ENCODE measurements around the gene ENTPD8. TPM values are rescaled to one million over a fixed set of nuclear protein-coding genes. Genes with fewer than 3 reads are reported as not detected.
A peak's percentile ranks its signal among the peaks of the same experiment; 100 is the strongest.

Gene ENTPD8
- total RNA-seq, 4 donors from 2014 or later, result not detected

DNA sequence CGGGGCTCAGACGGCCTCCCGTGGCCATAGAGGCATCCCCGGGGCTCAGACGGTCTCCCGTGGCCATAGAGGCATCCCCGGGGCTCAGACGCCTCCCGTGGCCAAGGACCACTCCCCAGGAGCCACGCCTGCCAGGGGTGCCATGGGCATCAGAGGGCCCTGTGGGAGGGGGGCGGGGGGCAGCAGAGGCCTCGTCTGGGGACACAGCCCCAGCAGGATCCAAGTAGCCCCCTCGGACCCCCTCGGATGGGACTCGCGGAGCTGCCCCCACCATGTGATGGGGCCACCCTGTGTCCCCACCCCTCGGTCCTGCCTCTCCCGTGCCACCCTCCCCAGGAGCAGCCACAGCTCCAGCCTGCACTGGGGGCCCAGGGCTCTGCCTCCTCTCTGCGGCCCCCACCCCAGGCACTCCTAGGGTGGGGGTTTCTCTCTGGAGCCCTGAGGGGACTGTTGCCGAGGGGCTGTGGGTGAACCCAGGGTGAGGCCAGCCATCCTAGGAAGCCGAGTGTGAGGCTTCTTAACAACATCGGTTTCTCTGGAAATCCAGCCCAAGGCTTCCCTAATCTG, 2.5 kb downstream of the ENTPD8 start:
- no peak for DNase-seq (ENCODE audit: low spot score in 2 of 2)
- TF ChIP-seq POLR2A (IDR thresholded peaks at IDR 0.05) (no peak), CTCF (IDR thresholded peaks at IDR 0.05) (no peak)
- WGBS, 2 donors, result 60 to 63% methylated on average over 3 to 17 of the region's 22 CpGs
- intact Hi-C loops (cut with DNase I; ENCODE audit: low total_unique reads), result no loop called here
- no peak overlapping the region for H3K4me3 ChIP-seq (ENCODE audit: low read depth, poor library complexity, severe bottlenecking)

DNA sequence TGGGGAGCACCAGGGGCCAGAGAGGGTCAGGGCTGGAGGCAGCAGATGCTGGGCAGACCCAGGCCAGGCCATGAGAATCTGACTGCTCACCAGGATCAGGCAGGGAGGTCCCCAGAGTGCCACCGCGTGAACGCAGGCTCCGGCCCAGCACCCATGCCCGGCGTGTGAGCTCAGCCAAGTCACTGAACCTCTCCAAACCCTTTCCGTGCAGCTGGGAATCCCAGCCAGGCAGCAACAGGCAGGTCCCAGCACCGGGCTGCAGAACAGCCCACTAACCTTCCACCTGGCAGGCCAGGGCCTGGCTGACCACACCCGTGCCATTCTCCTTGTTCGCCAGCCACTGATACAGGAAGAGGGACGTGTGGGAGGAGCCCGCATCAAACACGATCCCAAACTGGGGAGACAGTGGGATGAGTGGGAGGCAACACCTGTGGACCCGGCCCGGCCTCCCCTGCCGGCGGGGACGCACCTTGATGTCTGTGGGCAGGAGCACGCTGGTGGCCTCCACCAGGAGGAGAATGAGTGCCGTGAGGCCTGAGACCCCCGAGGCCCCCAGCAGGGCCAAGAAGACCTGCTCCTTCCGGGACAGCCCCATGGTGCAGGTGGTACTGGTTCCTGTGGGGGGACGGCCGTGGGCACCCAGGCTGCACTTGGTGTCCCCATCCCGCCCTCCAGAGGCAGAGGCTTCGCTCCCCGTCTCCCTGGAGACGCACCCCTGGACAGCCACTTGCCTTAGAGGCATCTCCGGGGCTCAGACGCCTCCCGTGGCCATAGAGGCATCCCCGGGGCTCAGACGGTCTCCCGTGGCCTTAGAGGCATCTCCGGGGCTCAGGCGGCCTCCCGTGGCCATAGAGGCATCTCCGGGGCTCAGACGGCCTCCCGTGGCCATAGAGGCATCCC, 3.2 kb downstream of the ENTPD8 start:
- TF ChIP-seq CTCF (IDR thresholded peaks at IDR 0.05) (no peak), POLR2A (IDR thresholded peaks at IDR 0.05) (no peak)
- H3K4me3 ChIP-seq (ENCODE audit: low read depth, poor library complexity, severe bottlenecking), result no peak overlapping the region
- DNase-seq (ENCODE audit: low spot score in 2 of 2), result peak in 1 of 2 donors; percentile 82
- WGBS, 2 donors, result 51 to 62% methylated on average over 14 to 32 of the region's 40 CpGs
- intact Hi-C loops (cut with DNase I; ENCODE audit: low total_unique reads), result no loop called here

- 73 to 74% methylated on average over 18 to 22 of the region's 24 CpGs for WGBS, 2 donors
- DNase-seq (ENCODE audit: low spot score in 2 of 2), result peak in 1 of 2 donors; percentile 85
- intact Hi-C loops (cut with DNase I; ENCODE audit: low total_unique reads), result no loop called here
- TF ChIP-seq POLR2A (IDR thresholded peaks at IDR 0.05), result no peak
- no peak for TF ChIP-seq CTCF (IDR thresholded peaks at IDR 0.05)
- H3K4me3 ChIP-seq (ENCODE audit: low read depth, poor library complexity, severe bottlenecking), result no peak overlapping the region
These were observed 4.2 kb downstream of the ENTPD8 start for GRCh38 chr9:137436761-137437600.

DNA sequence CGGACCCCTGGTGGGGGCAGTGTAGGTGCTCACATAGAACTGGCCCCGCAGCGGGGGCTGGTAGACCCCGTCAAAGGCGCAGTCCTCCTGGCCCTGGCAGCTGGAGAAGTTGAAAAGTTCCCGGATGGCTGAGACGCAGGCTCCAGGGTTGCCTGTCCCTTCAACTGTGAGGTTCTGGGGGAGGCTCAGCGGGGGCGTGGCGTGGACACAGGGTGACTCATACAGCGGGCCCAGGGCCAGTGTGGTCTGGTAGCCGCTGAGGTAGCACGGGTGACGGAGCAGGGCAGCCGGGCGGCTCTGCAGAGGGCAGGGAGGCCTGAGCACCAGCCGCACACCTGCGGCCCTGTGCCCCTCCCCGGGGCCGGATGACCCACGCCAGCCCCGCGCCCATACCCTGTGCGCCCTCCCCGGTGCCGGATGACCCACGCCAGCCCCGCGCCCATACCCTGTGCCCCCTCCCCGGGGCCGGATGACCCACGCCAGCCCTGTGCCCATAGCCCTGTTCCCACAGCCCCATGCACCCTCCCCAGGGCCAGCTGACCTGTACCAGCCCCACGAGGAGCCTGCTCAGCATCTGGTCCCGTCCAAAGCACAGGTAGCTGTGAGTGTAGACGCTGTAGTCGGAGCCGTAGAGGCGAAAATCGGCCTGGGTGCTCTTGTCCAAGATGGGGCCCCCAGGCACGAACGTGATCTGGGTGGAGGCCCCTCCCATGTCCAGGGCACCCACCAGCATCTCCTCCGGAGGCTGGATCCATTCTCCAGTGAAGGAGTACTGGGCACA, 5.0 kb downstream of the ENTPD8 start:
- H3K4me3 ChIP-seq (ENCODE audit: low read depth, poor library complexity, severe bottlenecking), result no peak overlapping the region
- 63 to 71% methylated on average over 9 to 40 of the region's 42 CpGs for WGBS, 2 donors
- TF ChIP-seq POLR2A (IDR thresholded peaks at IDR 0.05) (no peak), CTCF (IDR thresholded peaks at IDR 0.05) (no peak)
- peak in 1 of 2 donors; percentile 92 for DNase-seq (ENCODE audit: low spot score in 2 of 2)
- intact Hi-C loops (cut with DNase I; ENCODE audit: low total_unique reads), result no loop called here

DNA sequence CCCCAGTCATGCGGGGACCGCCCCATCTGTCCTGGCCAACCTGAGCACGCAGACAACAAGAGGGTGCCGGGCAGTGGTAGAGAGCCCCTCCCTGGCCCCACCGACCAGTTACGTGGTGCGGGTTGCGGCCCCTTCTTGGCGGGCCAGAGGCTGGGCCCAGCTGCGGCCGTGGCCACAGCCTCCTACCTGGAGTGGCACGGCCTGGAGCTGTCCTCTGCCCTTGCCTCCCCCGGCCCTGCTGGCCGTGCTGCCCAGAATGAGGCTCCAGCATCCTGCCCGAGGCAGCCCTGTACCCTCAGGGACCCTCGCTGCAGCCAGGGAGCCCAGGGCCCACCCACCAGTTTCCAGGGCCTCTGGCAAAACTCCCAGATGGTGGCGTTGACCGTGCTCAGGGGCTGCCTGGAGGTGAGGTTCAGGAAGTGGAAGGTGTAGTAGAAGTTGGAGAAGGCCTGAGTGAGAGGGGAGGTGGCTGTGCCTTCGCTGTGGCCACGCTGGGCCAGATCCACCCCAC, 5.7 kb downstream of the ENTPD8 start:
- peak in 1 of 2 donors; percentile 80 for DNase-seq (ENCODE audit: low spot score in 2 of 2)
- 71 to 87% methylated on average over 8 to 17 of the region's 20 CpGs for WGBS, 2 donors
- H3K4me3 ChIP-seq (ENCODE audit: low read depth, poor library complexity, severe bottlenecking), result no peak overlapping the region
- TF ChIP-seq POLR2A (IDR thresholded peaks at IDR 0.05) (no peak), CTCF (IDR thresholded peaks at IDR 0.05) (no peak)
- intact Hi-C loops (cut with DNase I; ENCODE audit: low total_unique reads), result no loop called here

Data from lower leg skin (tissue), 4 donors.